ENCODE results near the gene PSAPL1. TPM values are rescaled to one million over a fixed set of nuclear protein-coding genes. Genes with fewer than 3 reads are reported as not detected.

The PSAPL1 gene
- total RNA-seq, 1 experiment from 2014 or later = not detected

GRCh38 chr4:7469023-7469422 lies 34.3 kb upstream of the PSAPL1 start:
- no TSS peak for BruUV-seq (replicated peaks)
- ChIA-PET POLR2A (interaction anchor here (1.0 kb wide), 1 partner anchor 111 kb away, joined by 4 read pairs; no protein-coding TSS in a partner anchor), CTCF (interaction anchor here (0.9 kb wide), 1 partner anchor 251 kb away, joined by 3 read pairs; no protein-coding TSS in a partner anchor)
- H3K4me1 Mint-ChIP-seq (ENCODE audit: insufficient read depth, unreplicated experiment) = no peaks in the 10 kb centered on the region
- no peak for TF ChIP-seq CTCF (IDR thresholded peaks at IDR 0.05; ENCODE audit: unreplicated experiment)
- DNase-seq (ENCODE audit: unreplicated experiment) = no peak
- peaks cover 60% of the 10 kb centered on the region for H3K27me3 Mint-ChIP-seq (ENCODE audit: insufficient read depth, unreplicated experiment)
- H3K9me3 Mint-ChIP-seq (ENCODE audit: unreplicated experiment) = no peaks in the 10 kb centered on the region
- H3K4me3 Mint-ChIP-seq (ENCODE audit: unreplicated experiment) = no peak overlapping the region
- H3K36me3 Mint-ChIP-seq (ENCODE audit: insufficient read depth, unreplicated experiment) = no peaks in the 10 kb centered on the region
- H3K27ac Mint-ChIP-seq (ENCODE audit: low read depth, unreplicated experiment) = no peak overlapping the region
- intact Hi-C loops (cut with micrococcal nuclease) = no loop called here

GRCh38 chr4:7467471-7467870 lies 32.7 kb upstream of the PSAPL1 start:
- H3K4me3 Mint-ChIP-seq (ENCODE audit: unreplicated experiment) = no peak overlapping the region
- H3K36me3 Mint-ChIP-seq (ENCODE audit: insufficient read depth, unreplicated experiment) = no peaks in the 10 kb centered on the region
- no peak for DNase-seq (ENCODE audit: unreplicated experiment)
- H3K4me1 Mint-ChIP-seq (ENCODE audit: insufficient read depth, unreplicated experiment) = peaks cover 4% of the 10 kb centered on the region
- no peak for TF ChIP-seq CTCF (IDR thresholded peaks at IDR 0.05; ENCODE audit: unreplicated experiment)
- BruUV-seq (replicated peaks) = no TSS peak
- intact Hi-C loops (cut with micrococcal nuclease) = no loop called here
- no peaks in the 10 kb centered on the region for H3K9me3 Mint-ChIP-seq (ENCODE audit: unreplicated experiment)
- CTCF ChIA-PET = interaction anchor here (0.5 kb wide), 1 partner anchor 12 kb away, joined by 3 read pairs; no protein-coding TSS in a partner anchor
- no peak overlapping the region for H3K27ac Mint-ChIP-seq (ENCODE audit: low read depth, unreplicated experiment)
- POLR2A ChIA-PET = interaction anchor here (1.1 kb wide), 1 partner anchor 9 kb away, joined by 4 read pairs; no protein-coding TSS in a partner anchor
- peaks cover 48% of the 10 kb centered on the region for H3K27me3 Mint-ChIP-seq (ENCODE audit: insufficient read depth, unreplicated experiment)

- TF ChIP-seq CTCF (IDR thresholded peaks at IDR 0.05; ENCODE audit: unreplicated experiment) = no peak
- POLR2A ChIA-PET = no interaction called here
- Mint-ChIP-seq H3K9me3 (ENCODE audit: unreplicated experiment) (no peaks in the 10 kb centered on the region), H3K4me3 (ENCODE audit: unreplicated experiment) (no peak overlapping the region), H3K36me3 (ENCODE audit: insufficient read depth, unreplicated experiment) (no peaks in the 10 kb centered on the region), H3K4me1 (ENCODE audit: insufficient read depth, unreplicated experiment) (peaks cover 10% of the 10 kb centered on the region), H3K27me3 (ENCODE audit: insufficient read depth, unreplicated experiment) (peaks cover 43% of the 10 kb centered on the region), H3K27ac (ENCODE audit: low read depth, unreplicated experiment) (no peak overlapping the region)
- DNase-seq (ENCODE audit: unreplicated experiment) = no peak
- BruUV-seq (replicated peaks) = no TSS peak
- CTCF ChIA-PET = no interaction called here
- intact Hi-C loops (cut with micrococcal nuclease) = no loop called here
These were observed 32.2 kb upstream of the PSAPL1 start for GRCh38 chr4:7466904-7467303.

GRCh38 chr4:7466215-7466614 lies 31.5 kb upstream of the PSAPL1 start:
- ChIA-PET CTCF (interaction anchor here (1.1 kb wide), 1 partner anchor 254 kb away, joined by 3 read pairs; no protein-coding TSS in a partner anchor), POLR2A (no interaction called here)
- Mint-ChIP-seq H3K4me1 (ENCODE audit: insufficient read depth, unreplicated experiment) (peaks cover 10% of the 10 kb centered on the region), H3K4me3 (ENCODE audit: unreplicated experiment) (no peak overlapping the region), H3K27me3 (ENCODE audit: insufficient read depth, unreplicated experiment) (peaks cover 36% of the 10 kb centered on the region), H3K9me3 (ENCODE audit: unreplicated experiment) (no peaks in the 10 kb centered on the region), H3K27ac (ENCODE audit: low read depth, unreplicated experiment) (no peak overlapping the region), H3K36me3 (ENCODE audit: insufficient read depth, unreplicated experiment) (no peaks in the 10 kb centered on the region)
- intact Hi-C loops (cut with micrococcal nuclease) = no loop called here
- DNase-seq (ENCODE audit: unreplicated experiment) = no peak
- TF ChIP-seq CTCF (IDR thresholded peaks at IDR 0.05; ENCODE audit: unreplicated experiment) = no peak
- no TSS peak for BruUV-seq (replicated peaks)
